GM12875 (cell line): ENCODE data around the gene MED6.

Experiments
- H3K4me3 ChIP-seq: one replicate; pipeline ENCODE4 v1.5.1; 2011; ENCODE audit warnings: low read depth, low read length, control low read depth
- CTCF ChIP-seq: IDR thresholded peaks from 2 replicates; pipeline ENCODE4 v1.5.1; 2011; ENCODE audit warnings: low read depth, mild to moderate bottlenecking, control low read depth, inconsistent platforms, low read length, moderate library complexity, borderline replicate concordance; ENCODE audit not compliant: insufficient read depth

Gene MED6

GRCh38 chr14:70538087-70538486 lies 62.4 kb downstream of the MED6 start:
- no peak overlapping the region for H3K4me3 ChIP-seq
- TF ChIP-seq CTCF, result no peak

GRCh38 chr14:70536830-70537229 lies 63.6 kb downstream of the MED6 start:
- no peak for TF ChIP-seq CTCF
- no peak overlapping the region for H3K4me3 ChIP-seq

GRCh38 chr14:70534904-70535303 lies 65.6 kb downstream of the MED6 start, which contains the start of gene ADAM20:
ADAM20 (minus strand) TSS chr14:70535004; CDS start chr14:70524757, 10,247 bp downstream.
- TF ChIP-seq CTCF, result no peak
- no peak within 1 kb of the TSS for H3K4me3 ChIP-seq
